ENCODE measurements around the gene ESPL1.

DNA sequence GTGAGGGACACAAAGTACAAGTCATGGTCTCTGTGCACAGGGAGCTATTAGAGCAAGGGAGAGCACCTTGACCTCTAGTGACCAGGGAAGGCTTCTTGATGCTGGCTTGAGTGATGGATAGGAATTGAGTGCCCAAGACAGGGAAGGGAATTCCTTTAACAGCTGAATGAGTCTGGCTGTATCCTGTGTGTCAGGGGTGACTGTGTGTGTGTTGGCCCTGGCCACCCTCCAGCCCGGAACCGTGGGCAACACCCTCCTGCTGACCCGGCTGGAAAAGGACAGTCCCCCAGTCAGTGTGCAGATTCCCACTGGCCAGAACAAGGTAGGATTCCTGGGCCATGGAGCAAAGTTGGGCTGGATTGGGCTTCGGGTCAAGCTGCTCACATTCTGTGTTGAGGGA is 21.8 kb downstream of the ESPL1 start:
- TF ChIP-seq, protein P1, sequence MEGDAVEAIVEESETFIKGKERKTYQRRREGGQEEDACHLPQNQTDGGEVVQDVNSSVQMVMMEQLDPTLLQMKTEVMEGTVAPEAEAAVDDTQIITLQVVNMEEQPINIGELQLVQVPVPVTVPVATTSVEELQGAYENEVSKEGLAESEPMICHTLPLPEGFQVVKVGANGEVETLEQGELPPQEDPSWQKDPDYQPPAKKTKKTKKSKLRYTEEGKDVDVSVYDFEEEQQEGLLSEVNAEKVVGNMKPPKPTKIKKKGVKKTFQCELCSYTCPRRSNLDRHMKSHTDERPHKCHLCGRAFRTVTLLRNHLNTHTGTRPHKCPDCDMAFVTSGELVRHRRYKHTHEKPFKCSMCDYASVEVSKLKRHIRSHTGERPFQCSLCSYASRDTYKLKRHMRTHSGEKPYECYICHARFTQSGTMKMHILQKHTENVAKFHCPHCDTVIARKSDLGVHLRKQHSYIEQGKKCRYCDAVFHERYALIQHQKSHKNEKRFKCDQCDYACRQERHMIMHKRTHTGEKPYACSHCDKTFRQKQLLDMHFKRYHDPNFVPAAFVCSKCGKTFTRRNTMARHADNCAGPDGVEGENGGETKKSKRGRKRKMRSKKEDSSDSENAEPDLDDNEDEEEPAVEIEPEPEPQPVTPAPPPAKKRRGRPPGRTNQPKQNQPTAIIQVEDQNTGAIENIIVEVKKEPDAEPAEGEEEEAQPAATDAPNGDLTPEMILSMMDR (IDR thresholded peaks at IDR 0.05; ENCODE audit: insufficient read depth, low read length, poor library complexity, severe bottlenecking): no peak
- no peak for TF ChIP-seq EZH2phosphoT487 (conservative IDR thresholded peaks at IDR 0.05; ENCODE audit: low read length)
